MM.1S (cell line): ENCODE measurements around the gene DARS1.

ENCODE experiments used
- CTCF ChIP-seq: fragments of 300-600 bp; sonication (generic); IDR thresholded peaks from 2 replicates; pipeline ENCODE4 v1.5.1; 2016; ENCODE audit warnings: antibody characterized with exemption, low read length, mixed read lengths
- EZH2 ChIP-seq: fragments of 300-600 bp; sonication (generic); optimal IDR thresholded peaks from 2 replicates; pipeline ENCODE3; 2017; ENCODE audit warnings: low read depth, mild to moderate bottlenecking, antibody characterized with exemption, low read length, mixed read lengths
- EZH2phosphoT487 ChIP-seq: fragments of 300-600 bp; sonication (generic); IDR thresholded peaks from 2 replicates; pipeline ENCODE4 v1.6.1; 2018; ENCODE audit warnings: antibody characterized with exemption, low read length

- TF ChIP-seq CTCF: no peak
- no peak for TF ChIP-seq EZH2
- TF ChIP-seq EZH2phosphoT487: no peak
Observed at GRCh38 chr2:136022396-136023146, 37.1 kb upstream of the DARS1 start.
